Ishikawa (cell line): ENCODE data around the gene ACRBP.

ENCODE experiments used
- CEBPB ChIP-seq: IDR thresholded peaks from 2 replicates; pipeline ENCODE4 v1.6.1; 2012
- CREB1 ChIP-seq: IDR thresholded peaks from 2 replicates; pipeline ENCODE4 v1.6.1; 2012; ENCODE audit warnings: low read depth
- EP300 ChIP-seq: IDR thresholded peaks from 2 replicates; pipeline ENCODE4 v1.6.1; 2012; ENCODE audit warnings: borderline replicate concordance
- FOXM1 ChIP-seq: IDR thresholded peaks from 2 replicates; pipeline ENCODE4 v1.6.1; 2012; ENCODE audit warnings: low read depth, borderline replicate concordance
- MAX ChIP-seq: IDR thresholded peaks from 2 replicates; pipeline ENCODE4 v1.6.1; 2012
- NFIC ChIP-seq: IDR thresholded peaks from 2 replicates; pipeline ENCODE4 v1.6.1; 2012
- REST ChIP-seq: IDR thresholded peaks from 2 replicates; pipeline ENCODE4 v1.6.1; 2012; ENCODE audit warnings: low read depth, mild to moderate bottlenecking
- TAF1 ChIP-seq: IDR thresholded peaks from 2 replicates; pipeline ENCODE4 v1.6.1; 2012; ENCODE audit warnings: low read depth, mild to moderate bottlenecking
- USF1 ChIP-seq: IDR thresholded peaks from 2 replicates; pipeline ENCODE4 v1.6.1; 2012
- YY1 ChIP-seq: IDR thresholded peaks from 2 replicates; pipeline ENCODE4 v1.6.1; 2012; ENCODE audit warnings: low read depth
- ZBTB7A ChIP-seq: IDR thresholded peaks from 2 replicates; pipeline ENCODE4 v1.6.1; 2012; ENCODE audit warnings: low read depth

- TF ChIP-seq USF1 (no peak), YY1 (no peak), CREB1 (no peak), FOXM1 (no peak), ZBTB7A (no peak), CEBPB (no peak), REST (no peak), MAX (no peak), EP300 (no peak), TAF1 (no peak), NFIC (no peak)
Observed at GRCh38 chr12:6632026-6632983, 14.9 kb downstream of the ACRBP start.
